Esophagus muscularis mucosa (tissue), 4 donors: ENCODE results near the gene RAB11FIP3.

Experiments
- CTCF ChIP-seq, 3 experiments: fragments of 200-600 bp in 2 of 3; fragments of 450-650 bp in 1 of 3; sonication (generic) in 2 of 3; IDR thresholded peaks; one replicate each; pipeline ENCODE4 v1.5.1; 2017 to 2019; ENCODE audit warnings: antibody characterized with exemption in 3 of 3, mild to moderate bottlenecking in 2 of 3, moderate library complexity in 1 of 3
- EP300 ChIP-seq: sonication (generic); formaldehyde crosslinking; IDR thresholded peaks from one replicate; pipeline ENCODE4 v1.6.1; 2017; ENCODE audit warnings: antibody characterized with exemption
- POLR2A ChIP-seq: fragments of 450-650 bp; IDR thresholded peaks from one replicate; pipeline ENCODE4 v1.6.1; 2017; ENCODE audit warnings: antibody characterized with exemption, moderate library complexity, mild to moderate bottlenecking, low read depth
- POLR2AphosphoS5 ChIP-seq, 2 donors: sonication (generic); formaldehyde crosslinking; IDR thresholded peaks; one replicate each; pipeline ENCODE4 v1.6.1; 2017; ENCODE audit warnings: antibody characterized with exemption in 2 of 2

- TF ChIP-seq CTCF (IDR thresholded peaks at IDR 0.05) (no peak), POLR2A (no peak), EP300 (no peak), POLR2AphosphoS5 (IDR thresholded peaks at IDR 0.05) (no peak)
Measured at GRCh38 chr16:502179-502943, 76.9 kb downstream of the RAB11FIP3 start.
